Stimulated activated CD8-positive, alpha-beta memory T cell treated with anti-CD3 and anti-CD28 coated beads, Interleukin-7, amount 100 ng/mL, for 1 hour (primary cell): ENCODE results near the gene KCNN3.
A peak's percentile ranks its signal among the peaks of the same experiment; 100 is the strongest.

ENCODE experiments used
- DNase-seq, 2 donors: peaks; one replicate each; pipeline ENCODE4 v3.0.0-alpha.2; 2020; ENCODE audit warnings: low read depth in 2 of 2

The KCNN3 gene

GRCh38 chr1:154772056-154772455 lies 98.0 kb downstream of the KCNN3 start:
- DNase-seq, result no peak

GRCh38 chr1:154770897-154771594 lies 99.0 kb downstream of the KCNN3 start:
- no peak for DNase-seq

GRCh38 chr1:154769193-154769895 lies 100.7 kb downstream of the KCNN3 start:
- no peak for DNase-seq

GRCh38 chr1:154768456-154769125 lies 101.5 kb downstream of the KCNN3 start:
- no peak for DNase-seq

DNA sequence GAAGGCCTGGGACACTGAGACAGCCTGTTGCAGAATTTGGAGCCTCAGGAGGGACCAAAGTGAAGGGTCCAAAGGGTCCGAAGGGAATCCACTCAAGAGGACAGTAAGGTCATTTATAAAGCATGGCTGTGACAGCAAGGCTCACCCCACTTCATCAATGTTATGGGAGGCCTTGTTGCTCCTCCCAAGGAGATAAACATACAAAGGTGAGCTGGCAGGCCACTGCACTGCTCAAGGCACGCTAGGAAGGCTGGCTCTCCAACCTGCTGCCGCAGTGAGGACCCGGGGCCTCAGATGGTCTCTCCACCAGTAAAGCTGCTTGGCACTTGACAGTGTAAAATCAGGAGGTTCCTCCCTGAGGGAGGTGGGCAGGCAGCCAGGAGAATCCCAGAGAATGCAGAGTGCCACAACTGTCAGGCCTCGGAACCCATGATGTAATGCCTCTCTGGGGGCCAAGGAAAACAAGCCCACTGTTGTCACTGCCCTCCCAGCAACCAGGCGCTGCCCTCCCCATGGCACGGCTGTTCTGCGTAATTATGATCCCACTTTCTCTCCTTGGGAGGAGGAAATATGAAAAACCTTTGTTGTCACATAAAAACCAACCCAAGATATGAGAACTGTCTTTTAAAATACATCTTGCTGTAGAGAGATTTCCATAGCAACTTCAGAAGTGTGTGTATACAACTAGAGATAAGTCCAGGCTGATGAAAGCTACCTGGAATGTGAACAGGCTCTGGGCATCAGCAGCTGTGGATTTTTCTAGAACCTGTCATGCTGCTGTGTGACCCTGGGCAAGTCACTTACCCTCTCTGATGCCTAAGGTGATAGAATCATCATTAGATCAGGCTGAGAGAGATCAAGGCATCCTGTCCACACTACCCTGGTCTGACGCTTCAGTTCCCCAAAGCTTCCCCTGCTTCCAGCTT lies 102.5 kb downstream of the KCNN3 start:
- no peak for DNase-seq

DNA sequence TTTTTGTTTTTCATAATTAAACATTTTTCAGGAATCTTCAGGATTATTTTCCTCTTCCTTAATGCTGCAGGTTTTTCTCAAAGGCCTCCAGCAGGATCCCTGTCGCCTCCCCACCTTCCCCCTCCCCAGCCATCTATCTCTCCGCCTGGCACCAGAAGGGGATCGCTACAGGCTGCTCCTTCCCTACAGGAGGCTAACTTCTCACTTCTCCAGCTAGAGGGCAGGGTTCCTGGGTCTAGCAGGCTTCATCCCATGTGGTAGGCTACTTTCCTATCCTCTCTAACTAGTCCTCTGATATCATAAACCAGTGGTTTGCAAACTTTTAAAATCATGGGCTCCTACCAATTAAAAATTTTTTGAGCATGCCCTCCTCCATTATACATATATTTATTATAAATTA lies 104.1 kb downstream of the KCNN3 start:
- no peak for DNase-seq

GRCh38 chr1:154764773-154765172 lies 105.3 kb downstream of the KCNN3 start:
- DNase-seq, result no peak

DNA sequence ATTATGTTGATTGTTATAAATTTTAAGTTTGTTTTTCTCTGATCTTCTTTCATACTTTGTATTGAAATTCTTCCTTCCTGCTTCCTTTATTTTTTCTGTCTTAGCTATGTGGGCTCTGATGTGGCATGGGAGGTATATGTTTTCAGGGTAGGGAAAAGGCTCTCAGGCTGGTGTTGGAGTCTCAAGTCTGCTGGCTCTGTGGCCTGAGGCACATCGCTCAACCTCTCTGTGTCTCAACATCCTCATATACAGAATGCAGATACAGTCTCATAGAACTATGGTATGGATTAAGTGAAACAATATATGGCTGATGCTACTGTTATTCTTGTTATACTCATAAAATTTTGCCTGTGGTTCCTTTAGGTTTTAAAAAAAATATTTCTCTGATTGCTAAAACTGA lies 105.9 kb downstream of the KCNN3 start:
- no peak for DNase-seq

GRCh38 chr1:154760469-154760933 lies 109.6 kb downstream of the KCNN3 start:
- DNase-seq, result peak; percentile 63 to 82

- DNase-seq, result no peak
Observed at GRCh38 chr1:154759793-154760192, 110.3 kb downstream of the KCNN3 start.

- DNase-seq, result peak in 1 of 2 donors; percentile 19
Observed at GRCh38 chr1:154759196-154759595, 110.9 kb downstream of the KCNN3 start.

- DNase-seq, result no peak
Observed at GRCh38 chr1:154758346-154758745, 111.7 kb downstream of the KCNN3 start.

DNA sequence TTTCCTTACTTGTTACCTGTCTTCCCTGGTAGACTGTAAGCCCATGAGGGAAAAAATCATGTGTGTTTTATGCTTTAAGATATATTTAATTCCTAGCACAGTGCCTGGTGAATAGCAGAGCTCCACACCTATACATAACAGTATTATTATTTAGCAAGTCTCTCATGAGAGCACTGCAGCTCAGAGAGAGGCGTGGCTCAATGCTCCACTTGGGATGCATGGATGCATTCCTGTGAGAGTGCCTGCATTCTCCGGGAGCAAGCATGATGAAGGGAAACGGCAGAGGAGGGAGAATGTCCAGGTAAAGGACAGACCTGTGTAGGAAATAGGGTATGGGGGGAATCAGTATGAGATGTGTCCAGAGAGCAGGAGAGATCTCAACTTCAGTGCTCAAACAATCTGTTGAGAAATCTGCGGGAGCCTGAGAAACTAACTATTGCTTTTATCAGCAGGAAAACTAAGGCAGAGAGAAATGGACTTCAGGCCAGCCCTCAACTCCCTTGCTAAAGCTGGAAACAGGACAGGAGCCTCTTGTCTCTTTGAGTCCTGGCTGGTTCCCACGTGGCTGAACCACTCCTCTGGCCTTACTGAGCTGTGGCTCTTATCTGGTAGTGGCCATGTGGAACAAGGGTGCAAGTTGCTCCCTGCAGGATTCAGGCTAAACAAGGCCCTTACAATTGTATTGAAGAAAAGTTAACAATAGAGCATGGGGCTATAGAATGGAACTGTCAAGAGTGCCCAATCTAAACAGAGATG lies 113.1 kb downstream of the KCNN3 start:
- no peak for DNase-seq

DNA sequence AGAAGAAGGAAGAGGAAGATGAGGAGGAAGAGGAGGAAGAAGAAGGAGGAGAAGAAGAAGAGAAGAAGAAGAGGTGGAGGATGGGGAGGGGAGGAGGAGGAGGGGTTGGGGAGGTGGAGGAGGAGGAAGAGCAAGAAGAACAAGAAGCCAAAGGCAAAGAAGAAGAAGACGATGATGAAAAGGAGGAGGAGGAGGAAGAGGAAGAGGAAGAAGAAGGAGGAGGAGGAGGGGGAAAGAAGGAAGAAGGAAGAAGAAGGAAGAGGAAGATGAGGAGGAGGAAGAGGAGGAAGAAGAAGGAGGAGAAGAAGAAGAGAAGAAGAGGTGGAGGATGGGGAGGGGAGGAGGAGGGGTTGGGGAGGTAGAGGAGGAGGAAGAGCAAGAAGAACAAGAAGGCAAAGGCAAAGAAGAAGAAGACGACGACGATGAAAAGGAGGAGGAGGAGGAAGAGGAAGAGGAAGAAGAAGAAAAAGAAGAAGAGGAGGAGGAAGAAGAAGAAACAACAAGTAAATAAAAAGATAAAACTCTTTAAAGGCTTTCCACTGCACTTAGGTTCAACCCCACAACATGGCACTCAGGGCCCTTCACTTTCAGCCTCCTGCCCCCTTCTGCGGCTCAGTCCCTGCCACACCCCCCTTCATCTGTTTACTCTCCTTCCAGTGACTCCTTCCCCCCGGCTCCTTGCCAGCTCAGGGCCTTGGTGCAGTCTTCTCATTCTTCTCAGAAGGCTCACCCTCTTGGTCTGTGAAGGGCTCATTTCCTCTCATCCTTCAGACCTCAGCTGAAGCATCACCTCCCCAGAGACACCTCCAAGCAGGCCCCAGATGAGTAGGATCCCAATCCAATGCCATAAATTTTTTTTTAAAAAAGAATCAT lies 114.0 kb downstream of the KCNN3 start:
- no peak for DNase-seq

DNA sequence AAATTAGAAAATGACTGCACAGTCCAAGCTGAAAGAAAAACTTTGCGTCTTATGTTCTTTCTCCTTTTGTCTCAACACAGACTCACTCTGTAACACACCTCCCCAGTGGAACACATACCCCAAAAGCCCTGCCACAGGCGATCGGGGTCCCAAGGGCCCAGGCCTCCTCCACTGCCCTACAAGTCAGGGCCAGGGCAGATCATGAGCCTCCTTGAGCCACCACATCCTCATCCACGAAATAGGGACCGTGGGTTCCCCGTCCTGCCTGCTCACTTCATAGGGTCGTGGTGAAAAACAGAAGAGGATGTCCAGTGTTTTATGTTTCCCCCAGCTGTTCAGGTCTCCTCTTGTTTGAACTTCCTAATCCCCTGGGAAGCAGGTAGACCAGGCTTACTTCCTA lies 116.7 kb downstream of the KCNN3 start:
- DNase-seq, result no peak

DNA sequence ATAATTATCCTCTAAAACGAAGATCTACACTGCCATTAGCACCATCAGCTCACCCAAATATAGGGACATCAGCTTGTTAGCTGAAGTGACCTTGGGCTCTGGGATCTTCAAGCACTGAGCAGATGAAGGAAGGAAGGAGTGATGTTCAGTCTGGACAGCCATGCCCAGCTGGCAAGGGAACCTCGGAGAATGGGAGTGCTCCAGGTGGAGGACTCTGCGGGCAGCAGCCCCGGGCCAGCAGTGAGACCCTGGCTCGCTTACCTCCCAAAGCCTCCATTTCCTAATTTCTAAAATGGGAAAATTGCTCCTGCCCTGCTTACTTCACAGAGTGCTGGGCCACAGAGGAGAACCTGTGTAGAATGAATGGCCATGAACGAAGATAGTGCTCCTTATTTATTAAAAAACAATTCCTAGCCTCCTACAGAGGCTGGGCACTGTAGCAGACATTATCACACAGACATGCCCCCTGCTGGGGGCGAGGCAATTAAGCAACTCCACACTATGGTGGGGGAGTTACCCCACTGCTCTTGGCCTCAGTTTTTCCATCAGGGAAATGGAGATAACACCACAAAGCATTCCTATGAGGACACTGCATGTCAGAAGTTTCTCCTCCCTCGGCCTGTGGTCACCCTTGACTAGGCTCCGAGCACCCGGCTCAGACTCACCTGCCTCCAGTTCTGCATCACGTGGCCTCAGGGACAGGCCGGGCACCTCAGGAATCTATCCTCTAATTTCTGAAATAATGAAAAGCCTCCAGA lies 117.6 kb downstream of the KCNN3 start:
- DNase-seq, result no peak

GRCh38 chr1:154751690-154752089 lies 118.4 kb downstream of the KCNN3 start:
- no peak for DNase-seq

DNA sequence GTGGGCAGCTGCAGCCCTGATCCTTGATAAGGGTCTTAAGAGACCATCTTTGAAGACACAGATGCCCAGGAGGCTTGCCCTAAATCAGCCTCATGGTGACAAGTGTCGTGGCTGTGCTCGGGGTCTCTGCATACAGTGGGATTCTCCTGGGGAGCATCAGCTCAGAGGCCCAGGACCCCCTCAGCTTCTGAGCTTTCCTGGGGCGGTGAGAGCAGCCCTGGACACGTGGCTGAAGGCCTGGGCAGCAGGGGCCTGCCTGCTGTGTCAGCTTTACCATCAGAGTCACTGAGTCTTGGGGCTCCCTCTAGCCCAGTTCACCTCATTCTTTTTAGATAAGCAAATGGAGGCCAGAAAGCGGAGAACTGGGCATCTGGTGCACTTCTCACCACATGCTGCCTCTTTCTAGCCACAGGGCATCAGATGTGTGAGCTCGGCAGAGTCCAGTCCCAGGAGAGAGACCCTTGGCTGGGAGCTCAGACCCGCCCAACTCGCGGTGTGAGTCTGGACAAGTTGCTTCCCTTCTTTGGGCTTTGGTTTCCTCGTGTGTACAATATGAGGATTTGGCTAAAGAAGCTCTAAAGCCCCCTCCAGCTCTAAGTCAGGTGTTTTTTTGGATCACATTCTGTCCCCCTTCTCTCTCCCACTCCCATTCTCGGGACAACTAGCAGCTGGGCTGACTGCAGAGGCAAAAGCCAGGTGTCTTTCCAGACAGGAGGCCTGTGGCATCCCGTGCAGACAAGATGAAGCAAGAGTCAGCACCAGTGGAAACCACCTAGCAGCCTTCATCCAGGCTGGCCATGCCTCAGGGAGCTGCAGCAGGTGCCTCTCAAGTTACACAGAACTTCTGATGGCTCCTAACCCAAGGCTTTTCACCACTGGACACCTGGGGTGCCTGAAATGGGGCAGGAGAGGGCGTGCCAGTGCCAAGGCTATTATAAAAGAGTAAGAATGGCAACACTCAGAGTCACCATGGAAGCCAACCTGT lies 119.1 kb downstream of the KCNN3 start:
- DNase-seq, result no peak
